SW 1271 (cell line): Measurements from ENCODE around the gene PLA2G4C.

Source experiments
- DNase-seq, 2 experiments: peaks; one replicate each; lab custom pipeline; 2025; lab: John Stamatoyannopoulos, UW

Gene PLA2G4C

GRCh38 chr19:48053076-48053475 is 57.5 kb downstream of the PLA2G4C start:
- no peak for DNase-seq

GRCh38 chr19:48051335-48052033 is 59.1 kb downstream of the PLA2G4C start:
- DNase-seq, result no peak

GRCh38 chr19:48044561-48044960 is 66.1 kb downstream of the PLA2G4C start:
- DNase-seq, result peak in 1 of 2 experiments; percentile 2

- no peak for DNase-seq
Measured at GRCh38 chr19:48043675-48044258, 66.8 kb downstream of the PLA2G4C start, which contains the start of gene CABP5. CABP5 (minus strand) TSS chr19:48044079; CDS start chr19:48043922, 157 bp downstream.

GRCh38 chr19:48041877-48042580 is 68.6 kb downstream of the PLA2G4C start:
- no peak for DNase-seq

GRCh38 chr19:48036765-48037164 is 73.9 kb downstream of the PLA2G4C start:
- DNase-seq, result no peak

- DNase-seq, result no peak
Measured at GRCh38 chr19:48033604-48034003, 77.0 kb downstream of the PLA2G4C start.

GRCh38 chr19:48030073-48030472 is 80.5 kb downstream of the PLA2G4C start:
- no peak for DNase-seq

GRCh38 chr19:48029431-48029830 is 81.2 kb downstream of the PLA2G4C start:
- no peak for DNase-seq

DNA sequence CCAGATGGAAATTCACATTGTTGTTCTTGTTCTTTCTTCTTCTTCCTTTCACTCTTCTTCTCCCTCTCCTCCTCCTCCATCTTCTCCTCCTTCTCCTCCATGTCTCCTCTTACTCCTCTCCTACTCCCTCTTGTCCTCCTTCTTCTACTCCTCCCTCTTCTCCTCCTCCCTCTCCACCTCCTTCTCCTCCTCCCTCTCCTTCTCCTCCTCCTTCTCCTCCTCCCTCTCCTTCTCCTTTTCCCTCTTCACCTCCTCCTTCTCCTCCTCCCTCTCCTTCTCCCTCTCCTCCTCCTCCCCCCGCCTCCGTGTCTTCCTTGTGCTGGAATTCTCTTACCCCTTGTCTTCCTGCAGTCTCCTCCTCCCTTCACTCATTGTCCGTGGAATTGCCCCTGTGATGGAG is 85.1 kb downstream of the PLA2G4C start:
- DNase-seq, result no peak

DNA sequence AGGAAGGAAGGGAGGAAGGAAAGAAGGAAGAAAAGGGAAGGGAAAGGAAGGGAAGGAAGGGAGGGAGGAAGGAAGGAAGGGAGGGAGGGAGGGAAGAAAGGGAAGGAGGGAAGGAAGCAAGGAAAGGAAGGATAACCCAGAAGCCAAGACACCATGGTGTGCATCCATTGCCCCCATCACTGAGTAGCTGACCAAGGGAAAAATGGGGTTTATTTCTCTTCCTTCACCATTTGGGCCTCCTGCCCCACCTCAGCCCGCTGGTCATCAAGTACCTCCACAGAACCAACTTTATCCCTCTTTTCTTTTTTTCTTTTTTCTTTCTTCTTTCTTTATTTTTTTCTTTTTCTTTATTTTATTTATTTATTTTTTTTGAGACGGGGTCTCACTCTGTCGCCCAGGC is 87.1 kb downstream of the PLA2G4C start:
- no peak for DNase-seq

DNA sequence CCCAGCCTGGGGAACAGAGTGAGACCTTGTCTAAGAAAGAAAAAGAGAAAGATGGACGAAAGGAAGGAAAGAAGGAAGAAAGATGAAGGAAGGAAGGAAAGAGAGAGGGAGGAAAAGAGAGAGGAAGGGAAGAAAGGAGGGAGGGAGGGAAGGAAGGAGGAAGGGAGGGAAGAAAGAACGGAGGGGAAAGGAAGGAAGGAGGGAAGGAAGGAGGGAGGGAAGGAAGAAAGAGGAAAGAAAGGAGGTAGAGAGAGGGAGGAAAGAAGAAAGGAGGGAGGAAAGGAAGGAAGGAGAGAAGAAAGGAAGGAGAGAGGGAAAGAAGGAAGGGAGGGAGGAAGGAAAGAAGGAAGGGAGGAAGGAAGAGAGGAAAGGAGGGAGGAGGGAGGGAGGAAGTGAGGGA is 87.6 kb downstream of the PLA2G4C start:
- DNase-seq, result no peak

- no peak for DNase-seq
Measured at GRCh38 chr19:48020686-48021085, 89.9 kb downstream of the PLA2G4C start.

DNA sequence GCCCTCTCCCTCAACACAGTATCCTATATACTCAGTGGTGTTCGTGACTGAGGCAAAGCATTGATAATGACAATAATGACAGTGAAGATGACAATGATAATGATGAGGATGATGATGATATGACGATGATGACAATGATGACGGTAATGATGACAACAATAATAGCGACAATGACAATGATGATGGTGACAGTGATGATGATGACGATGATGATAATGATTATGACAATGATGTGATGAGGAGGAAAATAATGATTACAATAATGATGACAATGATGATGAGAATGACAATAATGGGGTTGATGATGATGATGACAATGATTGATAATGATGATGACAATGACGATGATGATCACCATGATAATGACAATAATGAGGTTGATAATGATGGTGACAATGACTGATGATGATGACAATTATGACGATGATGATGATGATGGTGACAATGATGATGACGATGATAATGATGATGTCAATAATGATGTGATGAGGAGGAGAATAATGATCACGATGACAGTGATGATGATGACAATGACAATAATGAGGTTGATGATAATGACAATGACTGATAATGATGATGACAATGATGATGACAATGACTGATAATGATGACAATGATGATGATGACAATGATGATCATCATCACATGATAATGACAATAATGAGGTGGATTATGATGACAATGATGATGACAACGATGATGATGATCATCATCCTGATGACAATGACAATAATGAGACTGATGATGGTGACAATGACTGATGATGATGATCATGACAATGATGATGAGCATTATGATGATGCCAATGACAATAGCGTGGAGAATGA is 99.5 kb downstream of the PLA2G4C start:
- no peak for DNase-seq

DNA sequence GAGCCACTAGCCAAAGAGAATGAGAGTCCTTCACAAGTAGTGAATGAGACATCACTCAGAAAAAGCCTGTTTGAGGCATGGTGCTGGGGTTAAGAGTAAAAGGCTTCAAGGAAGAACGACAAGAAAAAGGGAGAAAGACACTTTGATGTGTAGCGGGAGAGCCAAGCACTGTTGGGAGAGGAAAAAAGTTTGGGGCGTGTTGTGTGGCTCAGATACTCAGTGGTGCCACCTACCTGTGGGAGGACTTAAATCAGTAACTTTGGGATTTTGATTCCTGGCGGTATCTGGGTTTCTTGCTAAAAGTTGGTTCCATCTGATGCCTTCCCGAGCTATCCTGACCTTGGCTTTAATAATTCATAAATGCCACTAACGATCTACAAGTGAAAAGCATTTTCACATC is 103.9 kb downstream of the PLA2G4C start:
- no peak for DNase-seq

DNA sequence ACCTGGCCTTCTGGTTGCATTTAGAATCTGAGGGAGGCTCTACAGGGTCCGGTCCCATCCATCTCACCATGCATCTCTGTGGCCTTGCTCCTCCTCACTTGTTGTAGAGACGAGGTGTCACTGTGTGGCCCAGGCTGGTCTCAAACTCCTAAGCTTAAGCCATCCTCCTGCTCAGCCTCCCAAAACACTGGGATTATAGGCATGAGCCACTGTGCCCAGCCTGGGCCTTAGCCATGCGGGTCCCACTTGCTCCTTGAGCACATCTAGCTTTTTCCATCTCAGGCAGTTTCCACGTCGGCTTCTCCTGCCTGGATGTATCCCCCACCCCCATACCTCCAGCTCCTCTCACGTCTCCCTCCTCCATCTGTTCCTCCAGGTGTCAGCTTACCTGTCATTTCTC is 106.4 kb downstream of the PLA2G4C start:
- no peak for DNase-seq

- no peak for DNase-seq
Measured at GRCh38 chr19:48000846-48001245, 109.8 kb downstream of the PLA2G4C start.

GRCh38 chr19:47998800-47999199 is 111.8 kb downstream of the PLA2G4C start:
- DNase-seq, result no peak
